HepG2 (cell line): Measurements from ENCODE around the gene C14orf93. TPM values are rescaled to one million over a fixed set of nuclear protein-coding genes. Genes with fewer than 3 reads are reported as not detected.

Experiments
- BCLAF1 ChIP-seq: fragments of 450-650 bp; IDR thresholded peaks from 2 replicates; pipeline ENCODE4 v1.6.1; 2017; ENCODE audit warnings: mild to moderate bottlenecking
- FIP1L1 ChIP-seq: fragments of 200-400 bp; formaldehyde crosslinking; IDR thresholded peaks from 2 replicates; pipeline ENCODE4 v1.6.1; 2018; ENCODE audit warnings: low read depth, mild to moderate bottlenecking, low read length, moderate library complexity, borderline replicate concordance; ENCODE audit not compliant: insufficient read depth
- FOXK1 ChIP-seq: sonication (generic); formaldehyde crosslinking; IDR thresholded peaks from 2 replicates; pipeline ENCODE4 v1.4.0; 2020; ENCODE audit warnings: low read depth, missing genetic modification reagents, borderline replicate concordance
- FUBP1 ChIP-seq: sonication (generic); formaldehyde crosslinking; IDR thresholded peaks from 2 replicates; pipeline ENCODE4 v1.5.1; 2020; ENCODE audit warnings: missing genetic modification reagents, mild to moderate bottlenecking, borderline replicate concordance
- GPN1 ChIP-seq: sonication (generic); formaldehyde crosslinking; IDR thresholded peaks from 2 replicates; pipeline ENCODE4 v1.5.1; 2020; ENCODE audit warnings: missing genetic modification reagents, borderline replicate concordance
- HMGA1 ChIP-seq: sonication (generic); formaldehyde crosslinking; conservative IDR thresholded peaks from 2 replicates; pipeline ENCODE4 v1.4.0; 2020; ENCODE audit warnings: missing genetic modification reagents
- IRF1 ChIP-seq: sonication (generic); formaldehyde crosslinking; IDR thresholded peaks from 2 replicates; pipeline ENCODE4 v1.4.0; 2020; ENCODE audit warnings: low read depth, mild to moderate bottlenecking, missing genetic modification reagents
- KDM1A ChIP-seq: IDR thresholded peaks from 2 replicates; pipeline ENCODE4 v1.6.1; 2016; ENCODE audit warnings: missing compliant biosample characterization
- MZF1 ChIP-seq: sonication (generic); formaldehyde crosslinking; IDR thresholded peaks from 2 replicates; pipeline ENCODE4 v1.8.1; 2023; ENCODE audit warnings: mild to moderate bottlenecking, missing genetic modification reagents, borderline replicate concordance
- POLR2AphosphoS2 ChIP-seq: IDR thresholded peaks from 2 replicates; pipeline ENCODE4 v1.6.1; 2011; ENCODE audit warnings: low read depth, low read length, improper control_type of control experiment
- REXO4 ChIP-seq: sonication (generic); formaldehyde crosslinking; IDR thresholded peaks from 2 replicates; pipeline ENCODE4 v1.8.0; 2022; ENCODE audit warnings: missing genetic modification reagents, mild to moderate bottlenecking, borderline replicate concordance
- SNAI1 ChIP-seq: sonication (generic); formaldehyde crosslinking; IDR thresholded peaks from 2 replicates; pipeline ENCODE4 v1.5.0; 2020; ENCODE audit warnings: mild to moderate bottlenecking, missing genetic modification reagents, borderline replicate concordance
- TIGD3 ChIP-seq: sonication (generic); formaldehyde crosslinking; IDR thresholded peaks from 2 replicates; pipeline ENCODE4 v1.5.1; 2020; ENCODE audit warnings: mild to moderate bottlenecking, missing genetic modification reagents, borderline replicate concordance
- U2AF1 ChIP-seq: fragments of 200-400 bp; formaldehyde crosslinking; optimal IDR thresholded peaks from 2 replicates; pipeline ENCODE3; 2017; ENCODE audit warnings: mild to moderate bottlenecking, low read depth, low read length
- ZBED4 ChIP-seq: sonication (generic); formaldehyde crosslinking; IDR thresholded peaks from 2 replicates; pipeline ENCODE4 v1.4.0; 2020; ENCODE audit warnings: missing genetic modification reagents, borderline replicate concordance
- ZNF460 ChIP-seq: sonication (generic); formaldehyde crosslinking; IDR thresholded peaks from 2 replicates; pipeline ENCODE4 v1.5.1; 2020; ENCODE audit warnings: missing genetic modification reagents, mild to moderate bottlenecking, borderline replicate concordance
- ZNF768 ChIP-seq: sonication (generic); formaldehyde crosslinking; IDR thresholded peaks from 2 replicates; pipeline ENCODE4 v1.4.0; 2020; ENCODE audit warnings: missing genetic modification reagents
- polyA plus RNA-seq, 8 experiments: library from polyadenylated mRNA; depleted of rRNA in 3 of 8; stranded (reverse) in 7 of 8; unstranded in 1 of 8; fragments of >200 nt; fragmentation: Illumina TruSeq in 4 of 8; extraction: Trizol in 4 of 8; gene quantifications; 2 replicates each; pipeline versions ENCODE4 v1.2.1 to v1.2.3, GENCODE V29; 2011 to 2016; ENCODE audit warnings: low read depth in 4 of 8, missing spikeins in 1 of 8, mixed read lengths in 1 of 8; ENCODE audit not compliant: insufficient read depth in 1 of 8
- total RNA-seq, 5 experiments: library from RNA; depleted of rRNA; stranded (reverse); fragments of >200 nt; fragmentation: Illumina TruSeq; extraction: Trizol; gene quantifications; 2 replicates each; pipeline ENCODE4 v1.2.3, GENCODE V29; 2016; ENCODE audit warnings: low read depth in 1 of 5

The C14orf93 gene
- total and polyA plus RNA-seq, 2 of the 13 experiments (the other 11 are each of a cell fraction or from before 2014, with no cell fraction given), result 11.4 to 22.5 TPM

GRCh38 chr14:22973217-22974032 is 36.5 kb downstream of the C14orf93 start (continued):
- TF ChIP-seq SNAI1 (CRISPR knock-in tag), result no peak
- 0 out of 2 replicates have a peak, but pooled peaks have one; percentile 80 for TF ChIP-seq TIGD3 (CRISPR knock-in tag)
- no peak for TF ChIP-seq FIP1L1
- TF ChIP-seq POLR2AphosphoS2, result peak; percentile 19
- no peak for TF ChIP-seq KDM1A
- no peak; the same call in 1 of the 2 replicates for TF ChIP-seq ZNF768 (CRISPR knock-in tag)
- TF ChIP-seq ZNF460 (CRISPR knock-in tag), result no peak
- TF ChIP-seq U2AF1, result no peak
- no peak for TF ChIP-seq BCLAF1
- TF ChIP-seq HMGA1 (CRISPR knock-in tag), result no peak
- no peak for TF ChIP-seq REXO4 (CRISPR knock-in tag)
- TF ChIP-seq GPN1 (CRISPR knock-in tag), result no peak
- 0 out of 2 replicates have a peak, but pooled peaks have one; percentile 57 for TF ChIP-seq ZBED4 (CRISPR knock-in tag)
- no peak for TF ChIP-seq MZF1
- peak; percentile 6; the same call in 1 of the 2 replicates for TF ChIP-seq FUBP1 (CRISPR knock-in tag)
- TF ChIP-seq FOXK1 (CRISPR knock-in tag), result 0 out of 2 replicates have a peak, but pooled peaks have one; percentile 14
- TF ChIP-seq IRF1, result no peak
